Cardiac muscle cell (in vitro differentiated cells and primary cell): ENCODE measurements around the gene SLC43A3. TPM values are rescaled to one million over a fixed set of nuclear protein-coding genes. Genes with fewer than 3 reads are reported as not detected.

ENCODE experiments used
- DNase-seq, 2 donors: peaks; one replicate each; pipeline versions ENCODE4 v3.0.0 to v3.0.0-alpha.2; 2010 to 2017; ENCODE audit warnings: low read depth in 1 of 2, low spot score in 1 of 2
- H3K27ac ChIP-seq: fragments of 200-600 bp; sonication (generic); 2 replicates; pipeline ENCODE4 v1.5.1; 2016
- H3K27me3 ChIP-seq: fragments of 200-600 bp; sonication (generic); 2 replicates; pipeline ENCODE4 v1.6.0; 2016; ENCODE audit warnings: control low read depth
- H3K36me3 ChIP-seq: fragments of 200-600 bp; sonication (generic); 2 replicates; pipeline ENCODE4 v1.5.1; 2016; ENCODE audit warnings: control low read depth
- H3K4me1 ChIP-seq: fragments of 200-600 bp; sonication (generic); 2 replicates; pipeline ENCODE4 v1.8.1; 2017; ENCODE audit warnings: low read depth, mild to moderate bottlenecking, mixed run types
- H3K4me3 ChIP-seq: fragments of 200-600 bp; sonication (generic); 2 replicates; pipeline ENCODE4 v1.5.1; 2016; ENCODE audit warnings: mild to moderate bottlenecking
- H3K9me3 ChIP-seq: fragments of 200-600 bp; sonication (generic); 2 replicates; pipeline ENCODE4 v1.5.1; 2017; ENCODE audit warnings: low read depth, mild to moderate bottlenecking, control low read depth
- CTCF ChIP-seq: IDR thresholded peaks from 2 replicates; pipeline ENCODE4 v1.5.1; 2012; ENCODE audit warnings: low read depth, mild to moderate bottlenecking, low read length
- polyA plus RNA-seq: library from polyadenylated mRNA; unstranded; fragments of >200 nt; fragmentation: Nextera tagmentation; extraction: Ambion mirVana; gene quantifications from 2 replicates; pipeline ENCODE4 v1.2.1, GENCODE V29; 2016
- total RNA-seq: library from RNA; depleted of rRNA; stranded (reverse); fragments of >200 nt; gene quantifications from 2 replicates; pipeline ENCODE4 v1.2.3, GENCODE V29; 2016

The SLC43A3 gene
- total and polyA plus RNA-seq, 2 experiments from 2014 or later, result 1.7 to 6.8 TPM

- H3K27me3 ChIP-seq, result no peaks in the 10 kb centered on the region
- no peak for DNase-seq
- no peaks in the 10 kb centered on the region for H3K9me3 ChIP-seq
- no peaks in the 10 kb centered on the region for H3K36me3 ChIP-seq
- H3K4me3 ChIP-seq, result no peak overlapping the region
- H3K4me1 ChIP-seq, result no peaks in the 10 kb centered on the region
- H3K27ac ChIP-seq, result no peak overlapping the region
- no peak for TF ChIP-seq CTCF
Observed at GRCh38 chr11:57360991-57361390, 65.9 kb downstream of the SLC43A3 start.

- no peaks in the 10 kb centered on the region for H3K36me3 ChIP-seq
Observed at GRCh38 chr11:57359896-57360690, 66.8 kb downstream of the SLC43A3 start.

GRCh38 chr11:57359396-57359795 is 67.5 kb downstream of the SLC43A3 start:
- no peak overlapping the region for H3K4me3 ChIP-seq
- no peak overlapping the region for H3K27ac ChIP-seq
- peaks cover 5% of the 10 kb centered on the region for H3K4me1 ChIP-seq
- no peaks in the 10 kb centered on the region for H3K27me3 ChIP-seq
- no peak for DNase-seq
- no peaks in the 10 kb centered on the region for H3K36me3 ChIP-seq
- TF ChIP-seq CTCF, result no peak
- no peaks in the 10 kb centered on the region for H3K9me3 ChIP-seq

More at GRCh38 chr11:57359896-57360690, 66.8 kb downstream of the SLC43A3 start:
- H3K4me3 ChIP-seq, result no peak overlapping the region
- no peak overlapping the region for H3K27ac ChIP-seq
- no peak for TF ChIP-seq CTCF
- H3K9me3 ChIP-seq, result no peaks in the 10 kb centered on the region
- no peak for DNase-seq
- no peaks in the 10 kb centered on the region for H3K27me3 ChIP-seq
- H3K4me1 ChIP-seq, result no peaks in the 10 kb centered on the region

GRCh38 chr11:57358991-57359390 is 67.9 kb downstream of the SLC43A3 start:
- Histone ChIP-seq H3K36me3 (no peaks in the 10 kb centered on the region), H3K27ac (no peak overlapping the region), H3K4me1 (peaks cover 9% of the 10 kb centered on the region), H3K9me3 (no peaks in the 10 kb centered on the region), H3K27me3 (no peaks in the 10 kb centered on the region), H3K4me3 (no peak overlapping the region)
- DNase-seq, result no peak
- TF ChIP-seq CTCF, result no peak

- peaks cover 14% of the 10 kb centered on the region for H3K4me1 ChIP-seq
- no peaks in the 10 kb centered on the region for H3K9me3 ChIP-seq
- no peak overlapping the region for H3K4me3 ChIP-seq
- H3K27ac ChIP-seq, result no peak overlapping the region
- TF ChIP-seq CTCF, result no peak
- DNase-seq, result no peak
- no peaks in the 10 kb centered on the region for H3K27me3 ChIP-seq
- no peaks in the 10 kb centered on the region for H3K36me3 ChIP-seq
Observed at GRCh38 chr11:57358543-57358961, 68.4 kb downstream of the SLC43A3 start.
